LNCAP (cell line): Measurements from ENCODE around the gene SLCO3A1.

Experiments
- CTCF ChIP-seq: fragments of 450-650 bp; IDR thresholded peaks from 2 replicates; pipeline ENCODE4 v1.5.1; 2017; ENCODE audit warnings: mild to moderate bottlenecking

Gene SLCO3A1

DNA sequence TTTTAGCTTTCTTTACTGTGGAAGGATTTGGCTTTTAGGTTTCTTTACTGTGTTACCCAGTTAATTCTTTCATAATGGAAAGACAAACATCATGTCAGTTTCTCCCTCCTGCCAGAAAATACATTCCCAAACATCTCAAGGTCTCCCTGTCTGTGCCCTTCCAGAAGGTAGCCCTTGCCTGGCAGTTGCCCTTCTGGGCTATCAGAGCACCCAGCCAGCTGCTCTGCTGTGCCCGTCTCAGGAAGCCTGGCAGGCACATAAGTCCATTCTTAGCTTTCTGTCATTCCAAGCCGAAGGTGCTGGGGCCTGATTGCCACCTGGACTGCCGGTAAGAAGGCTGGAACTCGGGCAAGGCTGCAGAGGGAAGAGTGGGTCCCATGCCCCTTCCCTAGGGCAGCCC, 203.4 kb downstream of the SLCO3A1 start:
- TF ChIP-seq CTCF = no peak

GRCh38 chr15:92059036-92059970, 205.8 kb downstream of the SLCO3A1 start:
- no peak for TF ChIP-seq CTCF

DNA sequence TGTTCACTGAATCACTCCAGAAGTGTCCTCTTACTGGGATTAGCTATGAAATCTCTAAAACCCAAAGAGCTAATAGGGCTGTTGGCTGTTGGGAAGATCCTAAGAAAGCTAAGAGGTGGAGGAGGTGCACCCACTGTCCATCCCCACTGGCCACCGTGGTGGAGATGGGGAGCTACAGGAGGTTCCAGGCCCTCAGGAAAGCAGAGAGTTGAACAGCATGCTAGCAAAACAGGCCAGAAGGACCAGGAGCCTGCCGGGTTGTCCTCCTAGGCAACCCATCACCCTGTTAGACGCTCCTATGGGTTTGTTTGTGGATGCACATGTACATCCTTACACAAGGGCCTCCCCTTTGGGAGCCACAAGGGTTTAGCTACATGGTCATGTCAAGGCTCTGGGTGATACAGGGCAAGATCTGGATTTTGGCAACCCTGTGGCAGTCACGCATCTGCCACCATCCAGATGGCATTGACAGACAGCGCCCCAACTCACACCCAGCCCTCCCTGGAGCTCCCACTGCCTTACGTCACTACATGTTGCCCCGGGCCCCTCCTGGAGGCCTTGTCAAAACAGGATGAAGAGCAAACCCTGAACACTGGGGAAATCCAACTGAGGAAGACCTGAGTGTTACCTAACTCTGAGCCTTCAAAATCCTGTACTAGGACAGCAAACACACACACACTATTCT, 208.1 kb downstream of the SLCO3A1 start:
- TF ChIP-seq CTCF = no peak

GRCh38 chr15:92062505-92062904, 209.0 kb downstream of the SLCO3A1 start:
- no peak for TF ChIP-seq CTCF

- TF ChIP-seq CTCF = no peak
Measured at GRCh38 chr15:92068121-92068520, 214.6 kb downstream of the SLCO3A1 start.

- TF ChIP-seq CTCF = no peak
Measured at GRCh38 chr15:92069308-92070250, 216.1 kb downstream of the SLCO3A1 start.

DNA sequence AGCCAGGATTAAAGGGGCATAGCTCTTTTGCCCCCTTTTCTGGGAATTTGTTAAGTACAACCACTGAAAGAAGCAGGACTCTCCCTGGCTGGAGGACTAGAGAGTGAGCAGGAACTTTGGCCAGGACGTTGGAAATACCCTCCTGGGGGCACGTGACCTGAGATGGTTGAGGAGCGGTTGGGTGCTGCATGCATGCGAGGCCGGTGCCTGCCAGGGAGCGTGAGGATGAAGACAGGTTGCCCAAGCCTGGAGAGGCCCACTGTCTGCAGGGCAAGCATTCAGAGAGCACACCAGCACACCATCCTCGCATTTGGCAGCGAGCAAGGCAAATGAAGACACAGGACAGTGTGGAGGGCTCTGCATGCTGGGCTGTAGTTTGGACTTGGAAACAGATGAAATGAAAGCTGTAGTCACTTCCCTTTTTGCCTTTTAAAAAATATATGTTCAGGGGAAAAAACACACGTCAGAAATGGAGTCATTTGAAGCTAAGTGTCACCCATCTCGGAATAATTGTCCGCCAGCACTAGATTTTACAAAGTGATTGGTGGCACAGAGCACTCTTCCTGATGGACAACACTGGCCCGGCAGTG, 217.6 kb downstream of the SLCO3A1 start:
- no peak for TF ChIP-seq CTCF
